Astrocyte of the cerebellum (primary cell): ENCODE results near the gene UBE2D4.

Experiments used
- DNase-seq: peaks from one replicate; pipeline ENCODE4 v3.0.0-alpha.2; 2011; ENCODE audit warnings: low read depth
- H3K4me3 ChIP-seq: 2 replicates; pipeline ENCODE4 v1.5.1; 2011; ENCODE audit warnings: mild to moderate bottlenecking, low read depth, low read length, moderate library complexity
- CTCF ChIP-seq: IDR thresholded peaks from 2 replicates; pipeline ENCODE4 v1.5.1; 2012; ENCODE audit warnings: low read length, low read depth, moderate library complexity, mild to moderate bottlenecking; ENCODE audit errors: missing control alignments
- in situ Hi-C: cut with HindIII; loops from 2 replicates; pipeline ENCODE4 v1.10.0; 2017; ENCODE audit warnings: low sequenced_read_pairs

The UBE2D4 gene

GRCh38 chr7:43943417-43944187 lies 17.4 kb downstream of the UBE2D4 start:
- in situ Hi-C loops = no loop called here
- no peak for TF ChIP-seq CTCF

GRCh38 chr7:43944286-43944685 lies 18.1 kb downstream of the UBE2D4 start:
- no peak overlapping the region for H3K4me3 ChIP-seq
- in situ Hi-C loops = no loop called here
- TF ChIP-seq CTCF = no peak
- no peak for DNase-seq

More at GRCh38 chr7:43943417-43944187, 17.4 kb downstream of the UBE2D4 start:
- H3K4me3 ChIP-seq = no peak overlapping the region
- no peak for DNase-seq

GRCh38 chr7:43952028-43952427 lies 25.8 kb downstream of the UBE2D4 start:
- DNase-seq = no peak
- no peak overlapping the region for H3K4me3 ChIP-seq
- in situ Hi-C loops = no loop called here
- TF ChIP-seq CTCF = no peak

GRCh38 chr7:43953071-43953470 lies 26.8 kb downstream of the UBE2D4 start:
- in situ Hi-C loops = no loop called here
- TF ChIP-seq CTCF = no peak
- H3K4me3 ChIP-seq = no peak overlapping the region
- no peak for DNase-seq

DNA sequence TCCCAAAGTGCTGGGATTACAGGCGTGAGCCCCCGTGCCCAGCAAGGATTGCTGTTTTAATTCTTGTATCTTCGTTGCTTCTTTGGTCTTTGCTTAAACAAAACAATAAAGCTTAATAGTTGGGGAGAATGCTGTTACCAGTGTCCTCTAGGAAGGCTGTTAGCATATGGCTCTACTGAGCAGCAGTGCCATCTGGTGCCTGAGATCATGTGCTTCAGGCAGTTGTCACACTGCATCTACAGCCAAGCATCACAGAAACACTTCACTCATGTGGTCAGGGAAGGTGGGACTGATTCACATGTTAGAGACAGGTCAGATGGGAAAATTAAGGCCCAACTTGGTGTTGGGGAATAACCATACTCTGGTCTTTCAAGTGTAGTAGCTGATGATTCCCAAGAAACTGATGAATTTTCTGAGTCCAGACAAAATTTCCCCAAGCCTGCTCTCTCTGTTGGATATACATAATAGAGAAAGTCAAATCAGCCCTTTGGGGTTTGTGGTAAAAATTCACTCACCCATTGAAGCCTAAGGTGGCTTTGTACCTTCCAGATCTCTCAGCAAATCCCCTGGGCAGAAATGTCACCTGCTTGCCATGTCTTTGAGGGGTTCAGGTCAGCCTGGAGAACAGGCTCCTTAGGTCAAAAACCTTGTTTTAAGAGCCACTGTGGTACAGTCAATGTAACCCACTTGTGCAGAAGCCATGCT lies 28.4 kb downstream of the UBE2D4 start:
- DNase-seq = peak; percentile 29
- peak; percentile 57 for TF ChIP-seq CTCF
- in situ Hi-C loops = no loop called here
- H3K4me3 ChIP-seq = no peak overlapping the region

DNA sequence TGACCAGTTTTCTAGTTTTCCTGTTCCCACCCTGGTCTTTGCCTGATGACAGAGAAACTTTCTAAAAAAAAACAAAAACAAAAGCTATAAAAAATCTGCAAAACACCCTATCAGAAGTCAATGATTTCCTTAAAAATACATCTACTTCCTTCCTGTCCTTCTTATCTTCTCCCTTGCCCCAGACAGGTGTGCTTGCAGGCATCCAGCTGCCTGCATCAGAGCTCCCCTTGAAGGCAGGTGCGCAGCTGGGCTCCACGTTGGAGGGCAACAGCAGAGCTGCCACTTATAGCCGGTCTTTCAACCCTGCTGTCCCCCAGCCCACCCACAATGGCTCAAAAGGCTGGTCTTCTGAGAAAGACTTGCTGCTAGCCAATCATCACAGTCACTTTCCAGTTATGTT lies 29.8 kb downstream of the UBE2D4 start:
- no peak for TF ChIP-seq CTCF
- H3K4me3 ChIP-seq = no peak overlapping the region
- DNase-seq = no peak
- in situ Hi-C loops = no loop called here
